SU-DHL-6 (cell line): ENCODE results near the gene AGXT.

Experiments
- CTCF ChIP-seq: fragments of 200-600 bp; sonication (generic); IDR thresholded peaks from one replicate; pipeline ENCODE4 v1.5.1; 2017; ENCODE audit warnings: antibody characterized with exemption, mild to moderate bottlenecking, low read length, moderate library complexity; ENCODE audit not compliant: insufficient read depth, poor library complexity, severe bottlenecking
- EZH2phosphoT487 ChIP-seq: fragments of 200-600 bp; sonication (generic), shearing (Covaris generic); conservative IDR thresholded peaks from 2 replicates; pipeline ENCODE4 v1.6.1; 2018; ENCODE audit warnings: mild to moderate bottlenecking, antibody characterized with exemption, low read length, moderate library complexity, mixed read lengths

GRCh38 chr2:240906911-240907590 is 38.4 kb downstream of the AGXT start:
- TF ChIP-seq EZH2phosphoT487 (no peak), CTCF (no peak)
